Testis (tissue), 3 donors: ENCODE measurements around the gene CNGB1. TPM values are rescaled to one million over a fixed set of nuclear protein-coding genes. Genes with fewer than 3 reads are reported as not detected.
"Not testable (repeated sequence)": the region's sequence is repeated elsewhere in the genome, so short reads cannot be mapped to it uniquely, and the experiment has no call there.

Experiments used
- DNase-seq: peaks from one replicate; pipeline ENCODE4 v3.0.0-alpha.2; 2019
- H3K27ac ChIP-seq, 2 donors: fragments of 200-600 bp; sonication (generic); one replicate each; pipeline ENCODE4 v1.5.1; 2019
- H3K27me3 ChIP-seq: fragments of 200-600 bp; sonication (generic); one replicate; pipeline ENCODE4 v1.5.1; 2019
- H3K36me3 ChIP-seq: fragments of 200-600 bp; sonication (generic); one replicate; pipeline ENCODE4 v1.5.1; 2017; ENCODE audit warnings: low read depth; ENCODE audit errors: missing control alignments
- H3K4me1 ChIP-seq: fragments of 200-600 bp; sonication (generic); one replicate; pipeline ENCODE4 v1.5.1; 2019
- H3K4me3 ChIP-seq, 2 donors: fragments of 200-600 bp; sonication (generic); one replicate each; pipeline ENCODE4 v1.5.1; 2017 to 2019
- H3K9me3 ChIP-seq: fragments of 200-600 bp; sonication (generic); one replicate; pipeline ENCODE4 v1.5.1; 2017
- POLR2A ChIP-seq: fragments of 450-650 bp; IDR thresholded peaks from one replicate; pipeline ENCODE4 v1.6.1; 2017; ENCODE audit warnings: antibody characterized with exemption, mild to moderate bottlenecking, moderate library complexity
- WGBS, 2 donors: methylation state at CpG; one replicate each; pipeline ENCODE4 v1.1.5; 2018; 5-methylcytosine and 5-hydroxymethylcytosine counted together
- intact Hi-C: fragments of 100-400 bp; cut with DNase I; formaldehyde crosslinking; loops from one replicate; pipeline ENCODE4 v1.15.1; 2023; ENCODE audit warnings: low total_unique reads
- polyA plus RNA-seq: library from polyadenylated mRNA; stranded (reverse); fragments of 350-450 nt; fragmentation: Illumina TruSeq; extraction: RNeasy Lipid Tissue Mini Kit (QIAGEN cat#74804); gene quantifications from one replicate; pipeline ENCODE4 v1.2.3, GENCODE V29; 2014; ENCODE audit warnings: low read depth, low replicate concordance; ENCODE audit not compliant: insufficient read depth
- total RNA-seq, 2 donors: library from RNA; depleted of rRNA; stranded (reverse); fragments of >200 nt; gene quantifications; one replicate each; pipeline ENCODE4 v1.2.3, GENCODE V29; 2016
- TF ChIP-seq, protein P1 (sequence below), 3 experiments: fragments of 450-650 bp in 2 of 3; fragments of 200-600 bp in 1 of 3; sonication (generic) in 1 of 3; IDR thresholded peaks; one replicate each; pipeline ENCODE4 v1.5.1; 2016 to 2019; ENCODE audit warnings: antibody characterized with exemption in 3 of 3, mild to moderate bottlenecking in 2 of 3, moderate library complexity in 1 of 3

CNGB1 gene
- total and polyA plus RNA-seq, 3 donors from 2014 or later, result 0.76 to 1.2 (median 0.87) TPM

DNA sequence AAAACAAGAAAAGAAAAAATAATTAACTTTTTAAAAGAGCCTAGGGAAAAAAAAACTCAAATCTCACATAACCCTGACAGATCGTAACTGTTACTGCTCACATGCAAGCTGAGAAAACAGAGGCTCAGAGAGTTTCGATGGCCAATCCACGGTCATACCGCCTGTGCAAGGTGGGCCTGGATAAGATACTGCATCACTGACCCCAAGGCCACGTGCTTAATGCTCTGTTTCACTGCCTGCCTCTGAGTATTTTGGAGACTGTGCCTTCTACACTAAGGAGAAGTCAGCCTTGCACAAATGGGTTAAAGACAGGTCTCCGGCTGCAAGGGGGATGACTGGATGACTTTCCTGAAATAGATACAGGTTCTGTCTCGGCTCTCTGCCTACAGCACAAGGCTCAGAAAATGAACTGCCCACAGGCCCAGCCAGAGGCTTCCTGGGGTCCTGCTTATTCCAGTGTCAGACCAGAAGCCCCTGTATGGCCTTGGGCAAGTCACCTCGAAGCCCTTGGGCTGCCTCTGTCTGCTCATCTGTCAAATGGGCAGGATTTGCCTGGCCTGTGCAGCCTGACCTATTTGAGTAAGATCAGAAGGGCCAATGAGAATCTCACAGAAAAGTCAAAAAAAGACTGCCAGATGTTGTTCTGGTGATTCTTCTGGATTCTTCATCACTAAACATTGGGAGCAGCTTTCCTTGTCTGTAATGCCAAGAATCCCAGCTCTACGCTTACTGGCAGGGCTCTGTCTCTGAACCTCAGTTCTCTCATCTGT, 25.8 kb downstream of the CNGB1 start:
- no peak overlapping the region for H3K27ac ChIP-seq
- DNase-seq, result no peak
- intact Hi-C loops, result no loop called here
- no peak for TF ChIP-seq POLR2A
- TF ChIP-seq, protein P1, sequence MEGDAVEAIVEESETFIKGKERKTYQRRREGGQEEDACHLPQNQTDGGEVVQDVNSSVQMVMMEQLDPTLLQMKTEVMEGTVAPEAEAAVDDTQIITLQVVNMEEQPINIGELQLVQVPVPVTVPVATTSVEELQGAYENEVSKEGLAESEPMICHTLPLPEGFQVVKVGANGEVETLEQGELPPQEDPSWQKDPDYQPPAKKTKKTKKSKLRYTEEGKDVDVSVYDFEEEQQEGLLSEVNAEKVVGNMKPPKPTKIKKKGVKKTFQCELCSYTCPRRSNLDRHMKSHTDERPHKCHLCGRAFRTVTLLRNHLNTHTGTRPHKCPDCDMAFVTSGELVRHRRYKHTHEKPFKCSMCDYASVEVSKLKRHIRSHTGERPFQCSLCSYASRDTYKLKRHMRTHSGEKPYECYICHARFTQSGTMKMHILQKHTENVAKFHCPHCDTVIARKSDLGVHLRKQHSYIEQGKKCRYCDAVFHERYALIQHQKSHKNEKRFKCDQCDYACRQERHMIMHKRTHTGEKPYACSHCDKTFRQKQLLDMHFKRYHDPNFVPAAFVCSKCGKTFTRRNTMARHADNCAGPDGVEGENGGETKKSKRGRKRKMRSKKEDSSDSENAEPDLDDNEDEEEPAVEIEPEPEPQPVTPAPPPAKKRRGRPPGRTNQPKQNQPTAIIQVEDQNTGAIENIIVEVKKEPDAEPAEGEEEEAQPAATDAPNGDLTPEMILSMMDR (IDR thresholded peaks at IDR 0.05), result no peak
- H3K9me3 ChIP-seq, result no peaks in the 10 kb centered on the region
- 73 to 75% methylated on average over 9 of the region's 9 CpGs for WGBS, 2 donors
- H3K27me3 ChIP-seq, result no peaks in the 10 kb centered on the region
- H3K36me3 ChIP-seq, result no peaks in the 10 kb centered on the region
- H3K4me3 ChIP-seq, result no peak overlapping the region
- no peaks in the 10 kb centered on the region for H3K4me1 ChIP-seq

DNA sequence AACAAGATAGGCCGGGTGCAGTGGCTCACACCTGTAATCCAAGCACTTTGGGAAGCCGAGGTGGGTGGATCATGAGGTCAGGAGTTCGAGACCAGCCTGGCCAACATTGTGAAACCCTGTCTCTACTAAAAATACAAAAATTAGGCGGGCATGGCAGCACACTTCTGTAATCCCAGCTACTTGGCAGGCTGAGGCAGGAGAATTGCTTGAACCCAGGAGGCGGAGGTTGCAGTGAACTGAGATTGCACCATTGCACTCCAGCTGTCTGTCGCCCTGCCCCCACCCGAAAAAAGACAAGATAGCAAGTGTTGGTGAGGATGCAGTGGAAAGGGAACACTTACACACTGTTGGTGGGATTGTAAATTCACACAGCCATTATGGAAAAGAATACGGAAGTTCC, 27.5 kb downstream of the CNGB1 start:
- H3K4me1 ChIP-seq, H3K27ac ChIP-seq, DNase-seq, H3K4me3 ChIP-seq, H3K27me3 ChIP-seq, intact Hi-C loops, H3K9me3 ChIP-seq, H3K36me3 ChIP-seq: not testable (repeated sequence)
- WGBS, 2 donors, result 88 to 89% methylated on average over 8 of the region's 8 CpGs

DNA sequence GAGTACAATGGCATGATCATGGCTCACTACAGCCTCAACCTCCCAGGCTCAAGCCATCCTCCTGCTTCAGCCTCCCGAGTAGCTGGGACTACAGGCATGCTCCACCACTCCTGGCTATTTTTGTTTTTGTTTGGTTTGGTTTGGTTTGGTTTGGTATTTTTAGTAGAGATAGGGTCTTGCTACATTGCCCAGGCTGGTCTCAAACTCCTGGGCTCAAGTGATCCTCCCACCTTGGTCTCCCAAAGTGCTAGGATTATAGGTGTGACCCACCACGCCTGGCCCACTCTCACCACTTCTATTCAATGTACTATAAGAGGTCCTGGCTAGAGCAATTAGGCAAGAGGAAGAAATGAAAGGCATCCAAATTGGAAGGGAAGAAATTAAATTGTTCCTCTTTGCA, 29.0 kb downstream of the CNGB1 start:
- intact Hi-C loops, H3K36me3 ChIP-seq, DNase-seq: not testable (repeated sequence)

DNA sequence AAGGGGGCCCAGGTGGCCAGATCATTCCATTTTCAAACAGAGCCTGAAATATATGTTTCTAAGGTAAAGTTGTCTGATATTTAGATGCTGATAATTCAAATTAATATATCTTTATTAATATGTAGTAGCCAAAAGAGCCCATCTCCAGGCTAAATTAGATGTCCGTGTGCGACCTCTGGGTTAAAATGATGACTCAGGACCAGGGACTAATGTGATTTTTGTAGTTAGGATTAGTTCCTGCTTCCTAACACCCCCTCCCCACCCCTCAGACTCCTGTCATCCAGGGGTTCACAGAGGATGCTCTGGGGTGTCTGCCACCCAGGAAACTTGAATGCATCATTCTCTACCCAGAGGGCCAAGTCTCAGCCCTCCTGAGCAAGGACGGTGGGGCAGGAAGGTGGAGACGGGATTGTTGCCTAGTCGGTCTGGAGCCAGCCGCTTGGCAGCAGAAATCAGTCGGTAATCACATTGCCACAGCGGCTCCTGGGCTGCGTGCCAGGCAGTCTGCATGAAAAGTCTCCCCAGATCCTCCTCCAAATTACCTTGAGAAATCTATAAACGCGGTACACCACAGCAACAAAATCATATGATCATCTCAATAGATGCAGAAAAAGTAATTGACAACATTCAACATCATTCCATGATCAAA, 29.8 kb downstream of the CNGB1 start:
- intact Hi-C loops, result no loop called here
- Histone ChIP-seq H3K36me3 (no peaks in the 10 kb centered on the region), H3K27me3 (no peaks in the 10 kb centered on the region), H3K27ac (no peak overlapping the region), H3K9me3 (no peaks in the 10 kb centered on the region), H3K4me1 (no peaks in the 10 kb centered on the region), H3K4me3 (no peak overlapping the region)
- no peak for TF ChIP-seq POLR2A
- TF ChIP-seq, protein P1 (IDR thresholded peaks at IDR 0.05), result no peak
- DNase-seq, result peak; percentile 88
- WGBS, 2 donors, result 38 to 56% methylated on average over 11 of the region's 11 CpGs

More for the DNA sequence above, 29.0 kb downstream of the CNGB1 start:
- not testable (repeated sequence) for H3K27ac ChIP-seq, H3K4me3 ChIP-seq, H3K27me3 ChIP-seq, H3K9me3 ChIP-seq, H3K4me1 ChIP-seq
- 93 to 100% methylated on average over 2 of the region's 2 CpGs for WGBS, 2 donors

- Histone ChIP-seq H3K27me3 (no peaks in the 10 kb centered on the region), H3K9me3 (no peaks in the 10 kb centered on the region), H3K4me3 (no peak overlapping the region), H3K36me3 (no peaks in the 10 kb centered on the region), H3K27ac (no peak overlapping the region), H3K4me1 (no peaks in the 10 kb centered on the region)
- no peak for DNase-seq
- TF ChIP-seq, protein P1 (IDR thresholded peaks at IDR 0.05), result no peak
- TF ChIP-seq POLR2A, result no peak
- intact Hi-C loops, result no loop called here
- 89 to 98% methylated on average over 3 to 5 of the region's 5 CpGs for WGBS, 2 donors
These were observed 30.5 kb downstream of the CNGB1 start for GRCh38 chr16:57940382-57940966.
